Neural progenitor cell (in vitro differentiated cells): ENCODE results near the gene PPP1R3E. TPM values are rescaled to one million over a fixed set of nuclear protein-coding genes. Genes with fewer than 3 reads are reported as not detected.
"Not testable (repeated sequence)": the region's sequence is repeated elsewhere in the genome, so short reads cannot be mapped to it uniquely, and the experiment has no call there.

ENCODE experiments used
- DNase-seq: peaks from one replicate; pipeline ENCODE4 v3.0.0-alpha.2; 2016; ENCODE audit warnings: low spot score
- H2AFZ ChIP-seq: fragments of 200-600 bp; sonication (generic); replicated peaks from 2 replicates; pipeline ENCODE4 v1.6.1; 2016; ENCODE audit warnings: antibody characterized with exemption
- H3F3A ChIP-seq: fragments of 200-600 bp; sonication (generic); 2 replicates; pipeline ENCODE4 v1.6.1; 2016; ENCODE audit warnings: antibody characterized with exemption, low read depth
- H3K27ac ChIP-seq: fragments of 200-600 bp; sonication (generic); 2 replicates; pipeline ENCODE4 v1.5.1; 2016; ENCODE audit warnings: mild to moderate bottlenecking
- H3K27me3 ChIP-seq: fragments of 200-600 bp; sonication (generic); 2 replicates; pipeline ENCODE4 v1.6.1; 2016; ENCODE audit warnings: mild to moderate bottlenecking, moderate library complexity
- H3K36me3 ChIP-seq: fragments of 200-600 bp; sonication (generic); 2 replicates; pipeline ENCODE4 v1.5.1; 2016
- H3K4me1 ChIP-seq: fragments of 200-600 bp; sonication (generic); 2 replicates; pipeline ENCODE4 v1.6.1; 2016; ENCODE audit warnings: mixed run types
- H3K4me2 ChIP-seq: fragments of 200-600 bp; sonication (generic); 2 replicates; pipeline ENCODE4 v1.6.1; 2016
- H3K4me3 ChIP-seq: fragments of 200-600 bp; sonication (generic); 2 replicates; pipeline ENCODE4 v1.5.1; 2016
- H3K79me2 ChIP-seq: fragments of 200-600 bp; sonication (generic); 2 replicates; pipeline ENCODE4 v1.6.1; 2016; ENCODE audit warnings: low read depth
- H3K9ac ChIP-seq: fragments of 200-600 bp; sonication (generic); 2 replicates; pipeline ENCODE4 v1.6.1; 2016
- H3K9me3 ChIP-seq: fragments of 200-600 bp; sonication (generic); 2 replicates; pipeline ENCODE4 v1.5.1; 2016; ENCODE audit warnings: low read depth
- H4K20me1 ChIP-seq: fragments of 200-600 bp; sonication (generic); 2 replicates; pipeline ENCODE4 v1.6.1; 2016; ENCODE audit warnings: low read depth
- H3K27ac Mint-ChIP-seq: 3 replicates; pipeline ENCODE4 v1.8.0; 2021; ENCODE audit warnings: mixed read lengths
- H3K27me3 Mint-ChIP-seq: 2 replicates; pipeline ENCODE4 v1.8.0; 2022; ENCODE audit warnings: low read depth, mild to moderate bottlenecking, inconsistent platforms, moderate library complexity, mixed read lengths; ENCODE audit not compliant: insufficient read depth
- H3K36me3 Mint-ChIP-seq: 3 replicates; pipeline ENCODE4 v1.8.0; 2021; ENCODE audit warnings: mixed read lengths
- H3K4me1 Mint-ChIP-seq: 3 replicates; pipeline ENCODE4 v1.8.0; 2021; ENCODE audit warnings: mixed read lengths
- H3K4me3 Mint-ChIP-seq: 3 replicates; pipeline ENCODE4 v1.8.0; 2021; ENCODE audit warnings: mild to moderate bottlenecking, moderate library complexity, mixed read lengths
- H3K9me3 Mint-ChIP-seq: 3 replicates; pipeline ENCODE4 v1.8.0; 2020; ENCODE audit warnings: mixed read lengths
- CTCF ChIP-seq: fragments of 200-600 bp; sonication (generic); IDR thresholded peaks from 2 replicates; pipeline ENCODE4 v1.5.1; 2017; ENCODE audit warnings: antibody characterized with exemption, mild to moderate bottlenecking
- EZH2 ChIP-seq: fragments of 200-600 bp; sonication (generic); IDR thresholded peaks from 2 replicates; pipeline ENCODE4 v1.6.1; 2017; ENCODE audit warnings: antibody characterized with exemption, mild to moderate bottlenecking, moderate library complexity
- EZH2phosphoT487 ChIP-seq: fragments of 200-600 bp; sonication (generic); IDR thresholded peaks from 2 replicates; pipeline ENCODE4 v1.6.1; 2017; ENCODE audit warnings: antibody characterized with exemption
- total RNA-seq: library from RNA; depleted of rRNA; stranded (reverse); fragments of >200 nt; gene quantifications from 2 replicates; pipeline ENCODE4 v1.2.3, GENCODE V29; 2015; ENCODE audit warnings: low replicate concordance

Gene PPP1R3E
- total RNA-seq, 1 donor from 2014 or later, result 10.6 TPM

- no peaks in the 10 kb centered on the region for H4K20me1 ChIP-seq
- no peaks in the 10 kb centered on the region for H3K36me3 ChIP-seq
- H3K79me2 ChIP-seq, result no peaks in the 10 kb centered on the region
- Mint-ChIP-seq H3K9me3 (no peaks in the 10 kb centered on the region), H3K27me3 (peaks cover 2% of the 10 kb centered on the region), H3K27ac (no peak overlapping the region), H3K4me3 (no peak overlapping the region), H3K4me1 (no peaks in the 10 kb centered on the region), H3K36me3 (peaks cover 1% of the 10 kb centered on the region)
- H3K9ac ChIP-seq, result no peak overlapping the region
- no peak overlapping the region for H3K27ac ChIP-seq
- no peak overlapping the region for H3K4me2 ChIP-seq
- peaks cover 18% of the 10 kb centered on the region for H3F3A ChIP-seq
- H3K9me3 ChIP-seq, result no peaks in the 10 kb centered on the region
- H2AFZ ChIP-seq, result no peak overlapping the region
- DNase-seq, result no peak
- H3K27me3 ChIP-seq, result peaks cover 20% of the 10 kb centered on the region
- TF ChIP-seq EZH2phosphoT487, result no peak
- no peaks in the 10 kb centered on the region for H3K4me1 ChIP-seq
- H3K4me3 ChIP-seq, result no peak overlapping the region
Measured at GRCh38 chr14:23269193-23269592, 33.5 kb downstream of the PPP1R3E start.

DNA sequence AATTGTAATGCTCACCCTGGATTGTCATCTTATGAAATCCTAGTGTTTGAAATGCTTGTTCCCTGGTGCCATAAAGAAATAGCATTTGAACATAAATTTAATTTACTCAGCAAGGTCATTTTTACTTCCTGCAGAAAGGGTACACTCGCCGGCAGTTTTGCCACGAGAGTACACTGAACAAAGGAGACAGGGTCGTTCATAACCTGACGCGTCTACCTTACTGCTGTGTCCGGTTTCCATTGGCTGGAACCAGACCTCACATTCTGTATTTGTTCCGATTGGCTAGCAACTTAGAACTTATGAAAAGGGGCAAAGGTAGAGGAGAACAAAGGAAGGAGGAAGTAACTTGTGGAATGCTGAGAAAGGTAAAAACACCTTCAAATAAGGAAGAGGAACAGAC is 41.8 kb downstream of the PPP1R3E start:
- not testable (repeated sequence) for H3K27ac ChIP-seq, H3K4me1 ChIP-seq, H3K4me2 ChIP-seq, H3F3A ChIP-seq, H3K9me3 Mint-ChIP-seq, H3K9me3 ChIP-seq, H3K27me3 ChIP-seq, H3K36me3 ChIP-seq, H3K27me3 Mint-ChIP-seq, H3K36me3 Mint-ChIP-seq, H3K4me1 Mint-ChIP-seq, H3K4me3 Mint-ChIP-seq, H4K20me1 ChIP-seq, DNase-seq, H3K27ac Mint-ChIP-seq, H3K4me3 ChIP-seq, H3K9ac ChIP-seq, H3K79me2 ChIP-seq
- peak overlapping the region; percentile 79 for H2AFZ ChIP-seq

GRCh38 chr14:23259426-23259825 is 43.2 kb downstream of the PPP1R3E start:
- Histone ChIP-seq H3K27me3 (no peaks in the 10 kb centered on the region), H3K36me3 (no peaks in the 10 kb centered on the region), H3K4me2 (no peak overlapping the region), H3K79me2 (no peaks in the 10 kb centered on the region), H3K27ac (no peak overlapping the region), H3K9me3 (no peaks in the 10 kb centered on the region), H3K4me3 (no peak overlapping the region), H3F3A (peaks cover 5% of the 10 kb centered on the region), H3K9ac (no peak overlapping the region), H2AFZ (no peak overlapping the region), H4K20me1 (no peaks in the 10 kb centered on the region), H3K4me1 (no peaks in the 10 kb centered on the region)
- no peaks in the 10 kb centered on the region for H3K36me3 Mint-ChIP-seq
- TF ChIP-seq EZH2 (no peak), EZH2phosphoT487 (no peak), CTCF (no peak)
- no peak for DNase-seq
- no peaks in the 10 kb centered on the region for H3K9me3 Mint-ChIP-seq
- no peaks in the 10 kb centered on the region for H3K4me1 Mint-ChIP-seq
- no peak overlapping the region for H3K27ac Mint-ChIP-seq
- H3K4me3 Mint-ChIP-seq, result no peak overlapping the region
- H3K27me3 Mint-ChIP-seq, result peaks cover 4% of the 10 kb centered on the region

GRCh38 chr14:23258256-23258655 is 44.4 kb downstream of the PPP1R3E start:
- Histone ChIP-seq H3F3A (peaks cover 5% of the 10 kb centered on the region), H3K9ac (no peak overlapping the region), H3K79me2 (no peaks in the 10 kb centered on the region), H3K4me1 (no peaks in the 10 kb centered on the region), H3K36me3 (no peaks in the 10 kb centered on the region), H4K20me1 (no peaks in the 10 kb centered on the region), H2AFZ (no peak overlapping the region), H3K27me3 (no peaks in the 10 kb centered on the region), H3K4me3 (no peak overlapping the region), H3K27ac (no peak overlapping the region), H3K4me2 (no peak overlapping the region), H3K9me3 (no peaks in the 10 kb centered on the region)
- Mint-ChIP-seq H3K4me3 (no peak overlapping the region), H3K9me3 (no peaks in the 10 kb centered on the region), H3K4me1 (no peaks in the 10 kb centered on the region), H3K36me3 (no peaks in the 10 kb centered on the region), H3K27ac (no peak overlapping the region), H3K27me3 (peaks cover 4% of the 10 kb centered on the region)
- TF ChIP-seq CTCF (no peak), EZH2 (no peak), EZH2phosphoT487 (no peak)
- no peak for DNase-seq
